Right kidney (tissue), 1 donor: Measurements from ENCODE around the gene STX8.

Source experiments
- DNase-seq: peaks from one replicate; pipeline ENCODE4 v3.0.0-alpha.2; 2016

The STX8 gene

DNA sequence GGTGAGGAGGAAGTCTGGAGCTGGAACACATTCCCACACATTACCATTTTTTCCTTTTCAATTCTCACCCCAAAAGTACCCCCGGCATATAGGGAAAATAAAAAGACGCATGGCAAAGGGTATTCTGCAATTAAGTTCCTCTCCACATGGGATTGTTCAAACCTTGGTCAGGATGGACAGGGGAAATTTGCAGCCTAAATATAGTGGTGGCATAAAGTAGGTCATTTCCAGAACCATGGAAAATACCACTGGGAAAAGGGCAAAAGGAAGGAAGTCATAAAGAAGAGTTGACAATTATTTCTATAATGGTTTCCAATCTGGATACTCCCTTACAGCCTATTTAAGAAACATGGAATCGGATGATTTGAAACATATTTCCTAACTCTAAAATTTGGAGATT, 135.8 kb downstream of the STX8 start:
- DNase-seq = no peak

DNA sequence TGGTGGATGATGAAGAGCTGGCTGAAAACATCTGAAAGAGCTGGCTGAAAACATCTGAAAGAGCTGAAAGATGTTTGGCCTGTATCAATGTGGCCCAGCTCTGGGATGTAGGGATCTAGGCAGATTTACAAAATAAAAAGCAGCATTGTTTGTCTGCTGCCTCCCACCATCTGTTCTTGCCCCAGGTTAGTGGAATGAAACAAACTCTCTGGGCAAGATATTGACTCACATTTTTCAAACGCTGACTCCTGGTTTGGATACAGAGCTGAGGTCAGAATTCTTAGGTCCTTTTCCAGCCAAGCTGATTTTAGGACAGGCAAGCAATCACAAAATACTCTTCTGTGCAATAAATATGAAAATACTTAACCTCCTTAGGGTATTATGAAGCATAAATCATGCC, 139.0 kb downstream of the STX8 start:
- DNase-seq = no peak

DNA sequence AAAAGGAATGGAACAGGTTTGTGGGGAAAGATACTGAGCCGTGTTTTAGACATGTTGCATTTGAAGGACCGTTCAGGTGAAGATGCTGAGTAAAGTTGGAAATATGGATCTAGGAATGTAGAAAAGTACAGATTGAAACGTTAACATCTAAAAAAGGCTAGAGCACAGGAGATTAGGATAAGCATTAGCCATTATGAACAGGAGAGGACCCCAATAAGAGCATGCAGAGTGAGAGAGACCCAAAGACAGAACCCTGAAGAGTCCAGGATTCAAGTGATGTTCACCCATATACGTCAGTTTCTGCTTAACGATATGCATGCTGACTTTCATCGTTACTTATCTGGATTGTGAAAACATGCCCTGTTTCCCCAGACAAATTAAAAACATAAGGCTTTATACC, 140.5 kb downstream of the STX8 start:
- DNase-seq = no peak

DNA sequence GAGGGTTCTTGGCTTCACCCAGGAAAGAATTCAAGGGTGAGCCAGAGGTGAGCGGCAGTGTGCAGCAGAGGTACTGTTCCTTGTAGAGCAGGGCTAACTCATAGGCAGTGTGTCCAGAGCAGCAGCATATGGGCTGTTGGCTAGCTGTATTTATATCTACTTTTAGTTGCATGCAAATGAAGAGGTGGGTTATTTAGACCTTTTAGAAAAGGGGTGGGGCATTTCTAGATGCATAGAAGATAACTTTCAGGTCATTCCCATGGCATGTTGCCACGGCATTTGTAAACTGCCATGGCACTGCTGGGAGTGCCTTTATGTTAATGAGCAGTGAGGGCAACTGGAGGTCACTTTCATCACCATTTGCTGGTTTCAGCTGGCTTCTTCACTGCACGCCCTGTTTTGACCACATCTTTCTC, 141.0 kb downstream of the STX8 start:
- no peak for DNase-seq

DNA sequence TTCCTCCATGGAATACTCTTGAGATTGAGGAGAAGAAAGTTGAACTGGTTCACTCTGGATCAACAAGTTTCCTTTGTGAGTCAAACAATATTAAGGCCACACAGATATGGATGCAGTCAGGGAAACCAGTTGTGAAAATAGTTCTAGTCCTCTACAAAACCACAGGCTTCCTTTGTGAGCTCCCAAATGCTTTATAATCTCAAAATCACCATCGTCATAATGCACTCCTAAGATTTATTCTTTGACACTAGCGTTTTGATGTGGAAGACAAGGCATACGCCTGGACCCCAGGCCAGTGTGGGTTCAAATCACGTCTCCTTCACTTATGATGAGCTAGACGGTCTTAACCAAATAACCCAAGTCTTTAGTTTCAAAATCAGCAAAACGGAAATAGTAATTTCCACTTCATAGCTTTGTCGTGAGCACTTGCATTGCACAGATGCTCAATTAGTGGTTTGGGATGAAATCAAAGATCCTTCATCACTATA, 142.6 kb downstream of the STX8 start:
- DNase-seq = no peak

DNA sequence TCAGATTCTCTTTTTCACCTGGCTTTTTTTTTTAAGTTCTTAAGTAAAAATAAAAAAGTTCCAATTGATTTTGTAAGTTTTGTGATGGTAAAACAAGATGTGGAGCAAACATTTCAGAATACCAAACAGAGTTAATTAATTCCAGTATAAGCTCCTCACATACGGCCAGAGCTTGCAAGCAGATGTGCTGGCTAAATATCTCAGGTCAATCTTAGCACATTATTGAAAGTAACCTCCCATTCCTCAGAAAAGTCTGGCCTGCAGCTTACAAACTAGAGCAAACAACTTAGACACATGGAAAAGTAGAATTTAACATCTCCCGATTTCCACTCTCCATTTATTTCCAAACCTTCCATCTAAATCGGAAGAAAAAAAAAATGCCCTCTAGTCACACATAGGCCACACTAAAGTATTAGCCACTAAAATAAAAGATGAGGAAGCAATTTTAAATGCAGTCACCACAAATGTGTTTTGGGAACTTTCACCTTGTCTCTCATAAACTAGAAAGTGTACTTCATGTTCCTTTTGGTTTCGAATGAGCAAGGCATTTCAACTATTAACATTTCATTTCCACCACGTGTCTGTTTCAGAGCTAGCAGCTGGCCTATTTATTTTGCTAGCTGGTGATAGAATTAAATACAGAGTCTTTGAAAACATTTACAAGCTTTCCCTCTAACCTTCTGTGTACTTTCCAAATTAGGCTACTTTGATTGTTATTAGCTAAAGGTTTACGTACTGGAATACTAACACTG, 143.3 kb downstream of the STX8 start:
- no peak for DNase-seq

DNA sequence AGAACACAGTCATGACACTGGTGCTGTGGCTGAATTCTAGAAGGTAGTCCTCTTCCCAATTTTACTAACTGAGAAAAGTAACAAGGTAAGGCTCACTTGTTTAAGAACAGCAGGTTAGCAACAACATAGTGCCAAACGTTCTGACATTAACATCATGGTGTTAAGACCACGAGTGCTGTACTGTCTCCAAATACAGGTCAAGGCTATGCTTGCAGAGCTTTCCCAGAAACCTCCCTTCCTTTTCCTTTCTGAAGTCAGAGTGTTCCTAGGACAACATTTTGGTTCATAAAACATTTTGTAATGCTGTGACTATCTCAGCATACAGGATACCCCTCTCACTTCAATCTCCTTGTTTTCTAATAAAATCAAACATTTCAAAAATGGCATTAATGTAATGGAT, 144.0 kb downstream of the STX8 start:
- no peak for DNase-seq

DNA sequence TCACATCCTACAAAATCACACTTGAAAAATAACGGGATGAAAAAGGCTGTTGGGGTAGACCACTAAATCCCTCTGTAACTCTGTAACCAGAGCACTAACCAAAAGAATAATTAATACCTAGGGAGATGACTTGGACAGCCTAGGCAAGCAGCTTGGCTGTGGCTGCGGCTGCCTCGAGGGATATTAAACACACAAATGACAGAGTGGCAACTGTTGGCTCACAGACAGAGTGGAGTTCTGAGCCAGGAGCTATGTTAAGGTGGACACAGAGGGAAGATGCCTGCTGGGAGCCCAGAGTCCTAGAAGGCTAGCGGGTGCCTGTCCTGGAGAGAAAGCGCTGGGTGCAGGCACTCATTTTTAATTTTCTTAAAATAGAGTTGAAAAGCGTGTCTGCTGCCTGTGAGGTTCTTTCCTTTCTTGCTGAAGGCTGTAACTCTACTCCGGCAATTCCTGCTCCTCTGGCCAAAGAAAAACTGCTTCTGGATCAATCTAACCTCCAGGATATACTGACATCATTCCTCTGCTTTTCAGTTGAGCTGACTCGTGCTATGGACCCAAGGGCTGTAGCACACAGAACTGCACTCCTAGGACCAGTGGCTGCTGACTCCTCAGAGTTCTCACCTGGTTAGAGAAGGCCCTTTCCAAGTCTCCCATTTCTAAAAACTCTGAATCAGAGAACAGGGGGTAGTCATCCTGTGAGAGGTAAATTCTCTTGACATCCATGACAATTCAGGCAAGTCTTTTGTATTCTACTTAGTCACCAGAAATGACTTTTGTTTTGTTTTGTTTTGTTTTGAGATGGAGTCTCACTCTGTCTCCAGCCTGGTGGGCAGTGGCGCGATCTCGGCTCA, 147.9 kb downstream of the STX8 start:
- no peak for DNase-seq

DNA sequence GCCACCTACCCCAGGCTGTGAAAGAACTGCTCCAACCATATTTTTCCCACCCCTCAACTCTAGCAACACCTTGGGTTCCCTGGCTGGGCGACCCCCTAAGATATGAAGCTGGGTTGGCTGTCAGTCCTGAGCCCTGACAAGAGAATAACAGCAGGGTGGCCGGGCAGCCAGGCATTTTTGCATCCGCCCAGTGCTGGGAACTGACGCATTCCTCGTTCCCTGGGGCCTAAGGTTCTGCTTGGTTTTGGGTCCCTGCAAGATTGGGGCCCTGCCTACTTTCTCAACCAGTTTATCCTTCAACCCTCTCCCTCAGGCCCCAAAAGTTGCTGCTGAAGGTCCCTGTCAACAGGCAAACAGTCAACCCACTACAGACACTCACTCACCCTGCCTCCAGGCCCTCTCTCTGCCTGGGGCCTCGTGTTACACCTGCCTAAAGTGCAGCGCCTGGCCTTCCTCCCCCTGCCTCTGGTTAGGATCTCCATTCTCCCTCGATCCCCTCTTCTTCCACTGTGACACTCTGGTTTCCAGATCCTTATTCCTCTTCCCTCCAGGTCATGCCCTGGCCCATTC, 151.5 kb downstream of the STX8 start:
- DNase-seq = no peak

DNA sequence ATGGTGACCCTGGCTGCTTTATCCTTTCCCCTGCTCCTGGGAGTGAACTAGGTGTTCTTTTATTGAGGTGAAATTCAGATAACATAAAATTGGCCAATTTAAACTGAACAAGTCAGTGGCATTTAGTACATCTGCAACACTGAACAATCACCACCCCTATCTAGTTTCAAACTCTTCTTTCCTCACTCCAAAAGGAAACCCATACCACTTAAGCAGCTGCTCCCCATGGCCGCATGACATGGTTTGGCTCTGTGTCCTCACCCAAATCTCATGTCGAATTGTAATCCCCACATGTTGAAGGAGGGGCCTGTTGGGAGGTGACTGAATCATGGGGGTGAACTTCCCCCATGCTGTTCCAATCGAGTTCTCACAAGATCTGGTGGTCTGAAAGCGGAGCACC, 154.1 kb downstream of the STX8 start:
- DNase-seq = no peak

DNA sequence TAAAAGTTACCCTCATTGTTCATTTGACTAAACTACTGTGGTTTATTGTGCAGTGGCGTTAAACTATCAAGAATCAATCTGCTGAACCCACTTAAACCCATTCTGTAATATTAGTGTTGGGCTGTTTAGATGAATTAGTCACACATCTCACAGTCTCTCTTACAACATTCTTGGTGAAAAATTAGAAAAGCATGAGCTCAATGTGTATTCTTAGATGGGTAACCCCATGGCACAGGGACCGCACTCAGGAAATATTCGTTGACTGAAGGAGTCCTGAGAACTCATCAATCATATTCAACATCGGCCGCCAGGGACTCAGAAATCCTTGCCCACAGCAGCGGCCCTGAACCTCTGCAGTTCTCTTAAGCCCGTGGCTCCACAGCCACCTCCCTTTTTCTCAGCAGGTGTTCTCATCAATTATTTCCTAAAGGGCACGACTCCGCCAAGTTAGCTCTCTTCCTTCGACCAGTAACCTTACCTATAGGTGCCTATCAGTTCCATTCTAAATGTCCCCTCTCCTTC, 155.6 kb downstream of the STX8 start:
- DNase-seq = no peak

DNA sequence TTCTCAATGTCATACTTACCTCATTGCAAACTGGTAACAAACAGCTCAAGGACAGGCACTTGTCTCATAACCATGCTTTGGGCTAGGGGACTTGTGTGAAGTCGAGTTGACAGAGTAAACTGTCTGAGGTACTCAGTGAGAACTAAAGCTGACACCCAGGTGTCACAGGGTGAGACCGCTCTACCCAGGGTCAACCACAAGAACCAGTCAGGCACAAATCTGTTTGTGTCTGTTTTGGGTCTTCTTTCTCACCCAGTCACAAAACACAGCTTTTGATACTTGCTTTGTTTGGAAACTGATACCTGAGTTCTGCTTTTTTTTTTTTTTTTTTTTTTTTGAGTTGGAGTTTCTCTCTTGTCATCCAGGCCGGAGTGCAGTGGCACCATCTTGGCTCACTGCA, 161.1 kb downstream of the STX8 start:
- DNase-seq = no peak

DNA sequence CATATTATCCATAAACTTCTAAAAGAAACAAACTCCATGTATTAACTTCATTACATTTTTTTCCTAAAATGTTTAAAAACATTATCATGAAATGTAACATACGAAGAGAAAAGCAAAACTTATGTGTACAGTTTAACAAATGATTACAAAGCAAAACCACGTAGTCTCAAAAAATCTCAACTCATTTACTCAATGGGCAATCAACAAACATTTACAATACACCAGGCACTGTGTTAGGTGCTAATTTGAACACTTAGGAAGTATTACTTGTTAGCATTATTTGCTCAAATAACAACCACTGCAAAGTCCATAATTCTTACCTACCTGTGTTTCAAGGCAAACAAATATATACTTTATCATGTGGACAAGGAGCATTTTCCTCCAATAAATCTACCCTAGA, 164.9 kb downstream of the STX8 start:
- no peak for DNase-seq

DNA sequence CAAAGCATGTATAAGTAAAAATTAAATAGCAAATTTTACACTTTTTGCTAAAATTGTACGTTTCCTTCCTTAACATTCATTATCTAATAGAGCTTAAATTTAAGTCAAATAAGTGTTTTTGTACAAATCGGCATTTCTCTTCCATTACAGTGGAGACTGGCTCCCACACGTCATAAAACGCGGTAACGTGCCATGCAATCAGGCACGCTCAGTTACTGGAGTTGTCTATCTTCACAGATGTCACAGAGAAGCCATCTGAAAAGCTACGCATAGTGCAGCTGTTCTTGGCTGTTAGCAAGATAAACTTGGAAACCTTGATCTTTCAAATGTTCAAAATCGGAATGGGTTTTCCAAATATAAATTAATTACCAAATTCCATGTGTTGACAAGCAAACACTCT, 165.3 kb downstream of the STX8 start:
- DNase-seq = no peak

DNA sequence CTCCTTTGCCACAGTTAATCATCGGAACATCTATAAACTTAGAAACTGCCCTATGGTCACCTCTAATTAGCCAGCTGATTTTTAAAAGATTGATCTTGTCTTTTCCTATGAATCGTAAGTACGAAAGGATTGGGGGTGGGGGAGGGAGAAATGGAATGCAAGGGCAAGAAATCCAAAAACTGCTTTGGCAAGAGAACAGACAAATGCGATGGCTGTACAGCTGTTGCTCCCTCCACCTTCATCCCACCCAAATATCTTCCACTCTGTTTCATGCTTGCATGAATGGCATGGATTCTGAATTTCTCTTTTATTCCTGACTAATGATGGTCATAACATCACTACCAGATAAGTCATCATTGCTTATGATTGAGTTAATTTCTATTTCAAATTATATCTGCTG, 165.7 kb downstream of the STX8 start:
- no peak for DNase-seq

DNA sequence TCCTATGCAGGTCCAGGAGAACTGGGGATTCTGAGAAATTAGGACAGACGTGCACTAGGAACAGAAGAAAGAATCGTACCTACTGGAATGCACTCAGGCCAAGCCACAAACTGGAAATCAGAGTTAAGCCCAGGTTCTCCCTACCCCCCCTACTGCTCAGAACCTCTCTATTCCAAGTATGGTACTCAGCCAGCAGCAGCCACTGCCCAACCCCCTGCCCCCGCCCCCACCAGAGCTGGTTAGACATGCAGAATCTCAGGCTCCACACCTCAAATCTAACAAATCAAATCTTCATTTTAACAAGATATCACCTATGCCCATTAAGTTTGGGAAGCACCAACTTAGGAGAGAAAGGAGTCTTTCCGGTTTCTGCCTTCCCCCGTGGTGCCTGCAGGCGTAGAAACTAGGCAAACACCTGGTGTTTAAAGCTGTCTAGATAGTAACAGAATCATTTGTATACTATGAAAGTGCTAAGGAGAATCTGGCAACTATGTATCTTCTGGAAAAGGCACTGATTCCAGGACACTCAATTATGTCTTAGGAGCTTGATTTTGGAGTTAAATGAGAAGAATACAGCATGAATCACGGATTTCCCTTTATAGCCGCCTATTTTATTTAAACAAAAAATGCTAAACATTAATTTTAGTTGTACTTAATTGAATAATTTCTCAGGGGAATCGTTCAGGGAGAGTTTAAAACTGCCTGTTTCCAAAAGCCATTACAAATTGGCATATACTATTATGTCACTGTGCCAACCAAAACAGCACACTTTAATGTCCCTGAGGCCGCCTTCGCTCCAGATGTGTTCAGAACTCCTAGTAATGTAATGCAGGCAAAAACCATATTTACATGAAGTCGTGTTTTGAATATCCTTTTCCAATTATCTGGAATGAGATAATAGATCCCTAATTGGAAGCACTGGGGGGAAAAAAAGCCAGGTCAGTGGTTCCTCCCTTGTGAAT, 166.5 kb downstream of the STX8 start:
- DNase-seq = no peak

DNA sequence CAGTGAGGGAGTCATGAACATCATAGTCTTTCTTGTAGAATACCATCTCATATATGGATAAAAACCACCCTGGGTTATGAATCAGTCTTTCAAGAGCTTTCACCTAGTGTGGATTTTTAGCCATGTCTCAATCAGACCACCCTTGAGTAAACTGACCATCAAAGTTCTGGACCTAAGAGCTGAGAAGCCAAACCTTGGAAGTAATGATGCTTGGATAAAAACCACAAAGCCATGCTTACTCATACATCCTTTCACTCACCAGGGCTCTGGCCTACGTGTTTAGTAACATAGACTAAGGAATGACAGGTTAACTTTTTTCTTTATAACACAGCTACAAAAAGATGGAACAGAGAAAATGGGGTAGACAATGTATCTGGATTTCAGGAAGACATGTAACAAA, 167.2 kb downstream of the STX8 start:
- DNase-seq = no peak

DNA sequence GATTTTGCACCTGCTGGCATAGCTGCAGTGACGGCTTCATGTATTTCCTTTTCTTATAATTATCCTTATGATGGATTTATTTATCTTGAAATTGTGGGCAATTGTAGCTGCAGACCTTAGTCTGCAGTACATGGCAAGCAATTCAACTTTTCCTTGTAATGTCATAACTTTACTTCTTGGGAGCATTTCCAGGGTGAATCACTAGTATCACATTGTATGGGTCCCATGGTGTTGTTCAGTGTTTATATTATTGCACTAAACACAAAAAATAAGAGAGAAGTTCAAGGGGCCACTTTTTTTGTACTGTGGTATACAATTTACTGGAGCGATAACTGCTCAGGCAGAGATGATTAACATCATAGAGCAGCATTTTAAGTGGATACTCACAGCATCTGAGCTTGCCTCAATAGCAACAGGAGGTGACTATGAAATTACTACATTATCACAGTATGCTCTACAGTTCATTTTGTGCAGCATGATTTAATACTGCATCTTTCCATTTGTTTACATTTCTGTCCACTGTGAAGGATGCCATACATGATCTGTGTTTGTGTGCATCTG, 169.5 kb downstream of the STX8 start:
- no peak for DNase-seq

DNA sequence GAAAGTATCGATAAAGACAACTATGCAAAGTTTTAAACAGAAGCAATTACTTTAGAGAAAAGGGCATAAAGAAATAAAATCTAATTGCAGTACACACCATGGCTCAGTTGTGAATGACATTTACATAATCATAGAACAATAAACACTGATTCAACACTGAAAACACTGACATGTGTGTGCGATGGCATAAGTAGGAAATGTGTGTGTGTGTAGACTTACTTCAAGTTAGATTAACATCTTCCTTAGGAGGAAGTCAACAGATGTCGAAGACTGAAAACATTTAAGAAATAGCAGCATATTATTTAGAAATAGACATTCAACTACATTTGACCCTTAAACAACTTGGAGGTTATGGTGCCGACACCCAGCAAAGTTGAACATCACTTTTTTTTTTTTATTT, 172.4 kb downstream of the STX8 start:
- no peak for DNase-seq

DNA sequence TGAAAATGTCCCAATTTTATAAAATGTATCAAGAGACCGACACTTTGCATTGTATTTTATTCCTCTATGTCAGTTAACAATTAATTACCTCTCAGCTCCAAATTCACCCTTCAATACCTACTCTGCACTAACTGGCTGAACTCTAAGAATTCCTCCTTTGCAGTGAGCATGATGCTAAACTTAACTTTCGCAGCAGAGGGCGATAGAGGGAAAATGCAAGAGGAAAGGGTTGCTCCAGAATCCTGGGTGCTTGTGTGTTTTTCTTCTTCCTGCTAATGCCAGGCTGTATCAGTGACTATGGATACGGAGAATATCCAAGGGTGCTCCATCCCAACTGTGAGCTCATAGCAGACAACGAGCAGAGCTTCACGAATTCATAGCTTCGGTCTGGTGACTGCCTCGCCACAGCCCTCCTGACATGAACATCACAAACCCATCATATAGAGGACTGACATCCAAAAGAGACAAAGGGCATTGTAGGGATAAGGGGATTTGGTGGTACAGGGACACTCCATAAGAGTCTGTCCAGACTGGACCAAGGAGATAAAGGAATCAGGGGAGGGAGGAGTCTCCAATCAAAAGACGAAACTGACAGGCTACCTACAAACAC, 172.9 kb downstream of the STX8 start:
- DNase-seq = no peak

DNA sequence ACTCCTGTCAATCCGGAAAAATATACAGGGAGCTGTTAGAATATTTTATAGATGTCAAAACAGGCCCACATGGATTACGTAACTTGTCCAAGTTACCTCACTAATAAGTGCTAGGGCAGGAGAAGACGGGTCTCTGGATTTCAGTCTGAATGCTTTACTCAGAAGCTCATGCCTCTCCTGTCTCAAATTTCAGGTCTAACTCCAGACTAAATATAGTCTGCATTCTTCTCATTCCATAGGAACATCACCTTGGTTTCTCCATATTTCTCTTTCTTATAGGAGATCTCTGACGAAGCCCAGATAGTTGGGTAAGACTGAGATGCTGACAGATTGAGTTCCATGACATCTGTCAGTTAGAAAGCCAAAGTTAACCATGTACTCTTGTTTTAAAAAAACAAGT, 174.2 kb downstream of the STX8 start:
- no peak for DNase-seq
